ENCODE measurements around the gene TERC.
"Not testable (repeated sequence)": the region's sequence is repeated elsewhere in the genome, so short reads cannot be mapped to it uniquely, and the experiment has no call there.

Gene TERC

DNA sequence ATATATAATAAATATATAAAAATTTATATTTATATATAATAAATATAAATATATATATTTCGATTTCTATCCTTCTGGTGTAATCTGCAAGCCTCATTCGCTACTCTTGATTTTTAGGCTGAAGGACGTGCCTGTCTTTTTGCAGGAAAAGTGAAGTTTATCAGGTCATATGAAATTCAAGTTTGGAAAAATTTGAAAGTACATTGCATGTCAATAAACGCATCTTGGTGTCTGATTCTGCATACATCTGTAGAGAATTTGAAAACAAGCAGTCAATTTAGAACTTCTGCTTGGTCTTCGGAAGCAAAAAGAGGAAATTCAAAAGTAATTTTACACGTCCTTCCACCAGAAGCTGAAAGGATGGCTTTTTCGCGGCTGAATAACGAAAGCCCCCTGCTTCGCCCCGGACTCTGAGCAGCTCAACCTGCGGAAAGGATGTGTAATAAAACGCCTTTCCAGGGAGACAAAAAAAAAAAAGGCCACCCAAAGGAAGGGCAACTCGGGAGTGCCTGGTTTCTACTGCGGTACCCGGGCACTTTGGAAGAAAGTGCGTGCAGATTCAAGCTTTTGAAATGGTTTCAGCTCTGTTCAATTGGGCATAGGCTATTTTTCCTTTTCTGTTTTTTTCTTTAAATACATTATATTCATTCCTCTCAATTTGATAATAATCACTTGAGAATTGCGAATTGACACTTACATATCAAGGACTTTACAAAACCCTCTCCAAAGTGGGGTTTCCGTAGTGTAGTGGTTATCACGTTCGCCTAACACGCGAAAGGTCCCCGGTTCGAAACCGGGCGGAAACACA is 6.8 kb upstream of the TERC start:
- DNase-seq = peak; percentile 50

DNA sequence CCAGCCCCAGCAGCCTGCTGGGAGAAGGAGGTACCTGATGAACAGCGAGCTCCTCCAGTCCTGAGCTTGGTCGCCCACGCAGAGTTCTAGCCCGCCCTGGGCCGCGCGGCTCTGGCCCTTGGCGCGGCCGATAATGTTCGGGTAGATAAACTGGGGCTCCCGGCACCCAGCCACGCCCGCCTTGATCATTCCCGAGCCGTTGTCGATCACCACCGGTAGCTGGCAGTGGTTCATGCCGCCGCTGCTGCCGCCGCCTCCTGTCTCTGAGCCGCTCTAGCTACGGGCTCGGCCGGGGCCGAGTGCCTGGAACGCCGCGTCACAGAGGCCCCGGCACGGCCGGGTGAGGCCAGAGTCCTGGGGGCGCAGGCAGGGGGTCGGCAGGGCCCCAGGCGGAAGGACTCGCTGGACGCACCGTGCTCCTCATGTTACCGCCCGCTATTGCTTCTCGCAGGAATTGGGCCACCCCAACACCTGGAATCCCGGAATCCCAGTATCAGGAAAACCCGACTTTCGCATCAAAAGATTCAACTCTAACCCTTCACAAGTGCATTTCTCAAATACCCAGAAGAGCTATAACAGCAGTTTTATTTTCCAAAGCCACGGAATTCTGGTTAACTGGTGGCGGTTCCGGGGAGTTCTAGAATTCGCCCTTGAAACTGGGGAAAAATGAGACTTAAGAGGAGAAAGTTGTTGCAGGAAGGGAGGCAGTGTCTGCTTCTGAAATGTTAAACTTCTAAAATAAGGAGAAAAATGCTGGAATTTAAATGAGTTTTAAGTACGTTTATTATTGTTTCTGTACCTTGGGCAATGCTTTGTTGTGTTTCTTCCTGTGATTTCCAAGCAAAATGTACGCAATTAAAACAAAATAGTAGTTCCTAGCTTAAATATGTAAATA is 4.7 kb upstream of the TERC start, which contains the start of gene ACTRT3:
Gene ACTRT3 (minus strand): TSS at position 275 of the 895 bp plus-strand sequence. CDS start 41 bp downstream, at position 234.
- DNase-seq = peak; percentile 70

DNA sequence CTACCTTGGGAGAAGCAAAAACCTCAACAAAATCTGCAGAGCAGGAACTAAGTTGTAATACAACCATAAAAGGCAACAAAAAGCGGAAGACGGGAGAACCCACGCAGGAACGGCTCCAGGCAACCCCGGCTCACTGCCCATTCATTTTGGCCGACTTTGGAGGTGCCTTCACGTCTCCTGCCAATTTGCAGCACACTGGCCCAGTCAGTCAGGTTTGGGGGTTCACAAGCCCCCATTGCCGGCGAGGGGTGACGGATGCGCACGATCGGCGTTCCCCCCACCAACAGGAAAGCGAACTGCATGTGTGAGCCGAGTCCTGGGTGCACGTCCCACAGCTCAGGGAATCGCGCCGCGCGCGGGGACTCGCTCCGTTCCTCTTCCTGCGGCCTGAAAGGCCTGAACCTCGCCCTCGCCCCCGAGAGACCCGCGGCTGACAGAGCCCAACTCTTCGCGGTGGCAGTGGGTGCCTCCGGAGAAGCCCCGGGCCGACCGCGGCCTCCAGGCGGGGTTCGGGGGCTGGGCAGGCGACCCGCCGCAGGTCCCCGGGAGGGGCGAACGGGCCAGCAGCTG is 463 bp downstream of the TERC start:
- peak; percentile 72 for DNase-seq

DNA sequence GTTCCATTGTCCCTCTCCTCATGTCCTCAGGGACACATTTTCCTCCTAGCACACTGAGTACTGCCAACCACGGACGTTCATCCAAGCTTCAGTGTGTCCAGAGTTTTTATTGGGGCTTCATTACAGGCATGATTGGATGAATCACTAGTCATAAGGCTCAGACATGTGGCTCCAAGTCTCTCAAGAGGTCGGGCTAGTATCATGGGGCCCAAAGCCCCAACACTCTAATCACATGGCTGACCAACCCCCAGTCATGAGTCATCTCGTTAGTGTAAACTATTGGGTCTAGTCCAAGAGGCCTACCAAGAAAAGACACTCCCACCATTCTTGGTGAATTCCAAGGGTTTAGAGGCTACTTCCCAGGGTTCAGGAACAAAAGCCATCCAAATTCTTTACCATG is 4.4 kb downstream of the TERC start:
- DNase-seq = no peak

DNA sequence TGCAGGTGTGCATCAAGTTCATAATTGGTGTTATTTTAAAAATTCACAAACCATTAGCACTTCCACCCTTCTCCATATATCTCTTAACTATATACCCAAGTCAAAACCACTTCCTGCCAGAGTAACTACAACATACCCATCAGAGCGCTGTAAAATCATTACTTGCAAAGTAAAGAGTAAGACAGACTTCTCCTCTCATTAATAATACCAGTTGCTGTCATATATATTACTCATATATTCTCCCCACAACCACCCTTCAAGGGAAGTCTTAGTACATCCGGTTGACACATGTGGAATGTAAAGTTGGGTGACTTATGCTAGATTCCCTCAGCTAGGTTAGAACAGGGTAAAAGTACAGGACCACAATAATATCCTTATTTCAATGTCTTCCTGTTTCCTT is 5.6 kb downstream of the TERC start:
- DNase-seq = no peak

DNA sequence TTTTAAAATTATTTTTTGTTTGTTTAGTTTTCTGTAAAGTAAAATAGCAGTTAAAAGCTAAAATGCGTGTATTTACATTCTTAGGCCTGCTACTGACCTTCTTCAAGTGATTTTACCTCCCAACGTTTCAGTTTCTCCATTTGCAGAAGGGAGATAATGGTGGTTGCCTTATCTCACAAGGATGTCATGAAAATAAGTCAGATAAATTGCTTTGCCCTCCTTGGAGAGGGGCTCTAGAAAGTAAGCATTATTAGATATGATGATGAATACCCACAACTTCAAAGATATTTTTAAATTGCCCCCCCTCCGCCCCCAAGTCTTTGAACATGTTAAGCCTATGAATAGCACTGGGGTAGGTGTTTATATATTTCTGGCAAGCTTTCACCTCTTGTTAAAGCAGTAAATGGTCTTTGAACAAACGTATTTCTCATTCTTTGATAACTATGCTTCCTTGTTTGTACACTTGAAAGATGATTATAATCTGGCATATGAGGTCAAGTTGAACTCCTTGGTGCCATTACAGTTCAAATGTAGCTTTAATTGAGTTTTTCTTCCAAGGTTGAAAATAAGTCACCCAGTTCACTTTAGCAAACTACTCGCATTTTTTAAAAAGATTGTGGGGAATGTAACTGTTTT is 6.4 kb downstream of the TERC start:
- no peak for DNase-seq

DNA sequence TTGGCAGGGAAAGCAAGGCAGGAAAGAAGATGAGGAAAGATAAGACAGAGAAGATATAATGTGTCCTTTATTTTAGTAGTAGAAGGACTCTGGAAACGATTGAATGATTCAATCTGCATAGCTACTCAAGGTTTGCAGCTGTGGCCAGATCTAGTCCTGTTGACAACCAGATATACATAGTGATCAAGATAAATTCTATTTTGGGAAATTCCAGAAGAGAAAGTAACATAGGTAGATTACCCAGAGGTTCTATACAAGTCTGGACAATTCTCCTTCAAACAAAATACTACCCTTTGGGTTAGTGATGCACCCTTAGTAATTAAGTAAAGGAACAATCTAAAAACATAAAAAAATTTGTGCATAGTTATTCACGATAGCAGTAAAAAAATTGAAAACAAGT is 9.4 kb downstream of the TERC start:
- no peak for DNase-seq

DNA sequence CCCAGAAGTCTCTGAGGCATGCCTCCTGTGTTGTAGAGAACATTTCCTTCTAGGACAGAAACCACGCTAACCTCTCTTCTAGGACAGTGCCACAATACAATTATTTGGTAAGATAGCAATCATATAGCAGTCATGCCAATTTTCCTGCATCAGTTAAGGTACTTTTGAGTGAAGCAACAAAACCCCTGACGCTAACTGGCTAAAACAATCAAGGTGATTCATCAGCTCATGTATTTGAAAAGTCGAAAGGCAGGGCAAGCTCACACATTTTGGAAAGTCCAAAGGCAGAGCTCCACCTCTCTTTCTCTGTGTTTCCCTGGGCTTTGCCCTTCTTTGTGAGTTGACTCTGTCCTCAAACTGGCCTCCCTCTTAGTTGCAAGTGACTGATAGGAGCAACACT is 10.1 kb downstream of the TERC start:
- no peak for DNase-seq

DNA sequence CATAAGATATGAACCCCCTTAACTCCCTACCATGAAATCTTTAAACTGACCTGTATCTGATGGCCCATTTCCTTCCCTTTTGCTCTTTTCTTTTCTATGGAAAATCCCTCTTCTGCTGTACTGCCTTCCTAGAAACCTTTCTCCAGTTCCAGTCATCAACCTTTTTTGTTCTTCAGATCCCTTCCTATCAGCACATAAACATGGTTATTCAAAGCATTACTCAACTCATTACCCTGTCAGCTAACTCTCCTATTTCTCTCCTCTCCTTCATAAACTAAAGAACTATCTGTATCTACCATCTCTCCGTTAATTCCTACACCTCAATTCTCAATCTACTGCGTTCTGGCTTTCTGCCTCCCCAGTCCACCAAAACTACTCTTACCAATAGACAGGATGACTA is 13.0 kb downstream of the TERC start:
- no peak for DNase-seq

DNA sequence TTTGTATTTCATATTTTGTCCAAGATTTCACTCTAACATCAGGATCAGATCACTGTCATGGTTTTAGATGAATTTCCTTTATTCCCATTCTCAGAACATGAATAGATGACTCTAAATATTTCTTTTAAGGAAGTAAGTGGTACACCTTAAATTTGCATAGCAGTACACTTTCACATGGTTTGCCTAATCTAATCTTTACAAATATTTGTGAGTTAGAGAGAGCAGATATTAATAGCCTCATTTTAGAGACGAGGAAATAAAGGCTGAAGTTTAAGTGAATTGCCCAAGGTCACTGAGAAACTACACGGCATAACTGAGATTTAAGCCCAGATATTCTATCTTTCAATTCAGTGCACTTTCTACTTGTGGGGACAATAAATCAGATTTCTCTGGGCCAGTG is 14.2 kb downstream of the TERC start:
- no peak for DNase-seq

DNA sequence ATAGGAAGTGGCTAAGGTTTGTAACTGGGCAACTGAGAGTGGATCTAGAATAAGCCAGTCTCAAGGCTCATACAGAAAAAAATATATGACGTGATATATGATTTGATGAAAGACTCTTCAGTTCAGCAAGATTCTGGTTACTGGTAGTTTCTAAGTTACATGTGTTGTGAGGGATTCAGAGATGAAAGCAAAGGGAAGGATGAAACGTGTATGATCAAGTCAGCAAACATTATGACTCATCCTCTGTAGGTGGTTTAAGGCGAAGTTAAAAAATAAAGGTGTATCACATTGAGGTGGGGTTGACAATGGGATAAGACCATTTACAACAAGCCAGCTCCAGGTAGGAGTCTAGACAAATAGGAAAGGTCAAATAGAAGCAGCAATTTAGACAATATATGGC is 16.2 kb downstream of the TERC start:
- no peak for DNase-seq

DNA sequence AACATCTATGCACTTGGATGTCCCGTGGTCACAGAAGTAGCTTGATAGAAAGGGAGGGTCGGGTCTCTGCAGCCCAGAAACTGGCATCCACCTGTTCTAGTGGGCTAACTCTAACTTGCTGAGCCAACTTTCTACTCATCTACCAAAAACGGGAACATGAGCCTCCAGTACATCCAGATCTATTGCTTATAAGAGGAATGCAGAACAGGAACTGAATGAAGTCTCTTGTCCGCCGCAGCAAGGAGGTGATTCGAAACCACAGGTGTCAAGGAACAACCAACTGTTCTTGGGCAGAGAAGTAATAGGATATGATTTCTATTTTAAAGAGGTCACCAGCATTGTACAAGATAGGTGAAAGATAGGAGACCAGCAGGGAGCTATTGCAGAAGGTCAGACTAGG is 17.9 kb downstream of the TERC start:
- no peak for DNase-seq

DNA sequence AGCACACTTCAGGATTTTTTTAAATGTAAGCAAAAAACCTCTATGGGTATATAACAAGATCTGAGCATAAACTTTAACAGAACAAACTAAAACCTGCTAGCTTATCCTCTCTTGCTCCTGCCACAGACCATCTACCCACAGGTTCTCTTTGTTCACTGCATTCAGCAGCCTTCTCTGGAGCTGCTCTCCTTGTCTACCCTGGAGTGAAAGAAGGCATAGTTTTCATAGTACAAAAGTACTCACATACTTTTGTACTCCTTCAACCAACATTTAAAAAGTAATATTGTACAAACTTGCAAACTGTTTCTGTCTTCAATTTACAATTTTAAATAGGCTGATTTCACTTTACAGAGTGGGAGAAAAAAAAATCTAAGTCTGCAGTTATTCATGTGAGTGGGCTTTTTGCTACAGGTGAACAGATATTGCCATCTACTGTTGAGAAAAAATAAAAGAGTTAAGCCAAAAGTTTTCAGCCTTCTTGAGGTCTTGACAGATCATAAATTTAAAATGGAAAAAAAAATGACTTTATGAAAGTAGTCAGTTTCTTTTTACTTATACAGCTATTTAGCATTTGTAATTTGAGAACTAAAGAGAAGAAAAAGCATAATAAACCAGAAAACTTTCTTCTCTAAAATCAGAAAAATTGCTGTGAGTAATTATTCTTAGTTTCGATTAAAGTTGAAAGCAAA is 20.4 kb downstream of the TERC start:
- no peak for DNase-seq

DNA sequence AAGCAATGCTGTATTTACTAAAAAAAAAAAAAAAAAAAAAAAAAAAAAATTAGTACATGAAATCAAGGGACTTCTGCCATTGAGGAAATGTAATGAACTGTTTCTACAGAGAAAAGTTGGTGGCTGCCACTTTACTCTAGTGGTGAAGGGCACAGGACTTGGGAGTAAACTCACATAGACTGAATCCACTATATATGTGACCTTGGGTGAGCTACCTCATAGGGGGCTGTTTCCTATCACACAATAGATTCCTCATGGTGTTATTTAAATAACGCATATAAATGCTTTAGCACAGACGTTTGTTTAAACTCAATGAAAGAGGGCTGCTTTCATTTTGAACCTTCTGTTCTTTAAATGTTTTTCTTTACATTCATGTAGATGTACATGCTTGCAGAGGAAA is 25.8 kb downstream of the TERC start:
- DNase-seq = no peak

DNA sequence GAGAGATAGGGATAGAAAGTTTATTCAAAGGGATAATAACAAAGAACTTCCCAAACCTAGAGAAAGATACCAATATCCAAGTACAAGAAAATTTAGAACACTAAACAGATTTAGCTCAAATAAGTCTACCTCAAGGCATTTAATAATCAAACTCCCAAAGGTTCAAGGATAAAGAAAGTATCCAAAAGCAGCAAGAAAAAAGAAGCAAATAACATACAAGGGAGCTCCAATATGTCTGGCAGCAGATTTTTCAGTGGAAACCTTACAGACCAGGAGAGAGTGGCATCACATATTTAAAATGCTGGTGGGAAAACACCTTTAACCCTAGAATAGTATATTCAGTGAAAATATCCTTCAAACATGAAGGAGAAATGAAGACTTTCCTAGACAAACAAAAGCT is 33.0 kb downstream of the TERC start:
- DNase-seq = not testable (repeated sequence)

DNA sequence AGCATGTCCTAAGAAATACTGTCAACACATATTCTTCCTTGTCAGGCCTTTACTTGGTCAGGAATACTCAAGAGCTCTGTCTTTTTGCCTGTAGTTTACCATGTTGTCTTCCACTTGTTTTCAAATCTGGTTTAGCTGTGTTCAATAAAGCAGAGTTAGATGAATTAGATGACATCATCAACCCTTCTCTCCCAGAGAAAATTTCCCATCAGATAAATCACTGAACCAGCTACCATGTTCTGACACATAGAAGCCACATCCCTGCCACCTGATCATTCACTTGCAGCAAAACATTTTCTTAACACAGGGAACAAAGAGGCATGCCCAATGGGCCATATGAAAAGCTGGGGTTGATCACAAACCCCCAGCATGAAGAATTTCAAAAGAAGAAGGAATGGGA is 42.1 kb downstream of the TERC start:
- DNase-seq = no peak

DNA sequence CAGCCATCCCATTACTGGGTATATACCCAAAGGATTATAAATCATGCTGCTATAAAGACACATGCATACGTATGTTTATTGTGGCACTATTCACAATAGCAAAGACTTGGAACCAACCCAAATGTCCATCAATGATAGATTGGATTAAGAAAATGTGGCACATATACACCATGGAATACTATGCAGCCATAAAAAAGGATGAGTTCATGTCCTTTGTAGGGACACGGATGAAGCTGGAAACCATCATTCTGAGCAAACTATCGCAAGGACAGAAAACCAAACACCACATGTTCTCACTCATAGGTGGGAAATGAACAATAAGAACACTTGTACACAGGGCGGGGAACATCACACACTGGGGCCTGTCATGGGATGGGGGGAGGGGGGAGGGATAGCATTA is 46.4 kb downstream of the TERC start:
- not testable (repeated sequence) for DNase-seq
